Esophagus muscularis mucosa (tissue), 4 donors: ENCODE results near the gene RAI1. TPM values are rescaled to one million over a fixed set of nuclear protein-coding genes. Genes with fewer than 3 reads are reported as not detected.
"Not testable (repeated sequence)": the region's sequence is repeated elsewhere in the genome, so short reads cannot be mapped to it uniquely, and the experiment has no call there.

ENCODE experiments used
- DNase-seq: peaks from one replicate; pipeline ENCODE4 v3.0.0-alpha.2; 2017; ENCODE audit errors: extremely low spot score
- H3K27ac ChIP-seq, 4 donors: fragments of 200-600 bp; sonication (generic); replicated peaks in 1 of 4; 1 replicate in 3 of 4; 2 replicates in 1 of 4; pipeline ENCODE4 v1.5.1; 2016 to 2019; ENCODE audit warnings: mild to moderate bottlenecking in 1 of 4
- H3K27me3 ChIP-seq, 4 donors: fragments of 200-600 bp; sonication (generic); one replicate each; pipeline versions ENCODE4 v1.5.1 to v1.6.0; 2016 to 2019
- H3K36me3 ChIP-seq, 4 donors: fragments of 200-600 bp; sonication (generic); one replicate each; pipeline ENCODE4 v1.5.1; 2016 to 2019
- H3K4me1 ChIP-seq, 4 donors: fragments of 200-600 bp; sonication (generic); one replicate each; pipeline ENCODE4 v1.5.1; 2016 to 2019
- H3K4me3 ChIP-seq, 4 donors: fragments of 200-600 bp; sonication (generic); 1 replicate in 2 of 4; 2 replicates in 2 of 4; pipeline ENCODE4 v1.5.1; 2016 to 2019; ENCODE audit warnings: mild to moderate bottlenecking in 4 of 4, moderate library complexity in 1 of 4
- H3K9me3 ChIP-seq, 4 donors: fragments of 200-600 bp; sonication (generic); 1 replicate in 3 of 4; 2 replicates in 1 of 4; pipeline ENCODE4 v1.5.1; 2016 to 2019
- EP300 ChIP-seq: sonication (generic); formaldehyde crosslinking; IDR thresholded peaks from one replicate; pipeline ENCODE4 v1.6.1; 2017; ENCODE audit warnings: antibody characterized with exemption
- POLR2A ChIP-seq: fragments of 450-650 bp; IDR thresholded peaks from one replicate; pipeline ENCODE4 v1.6.1; 2017; ENCODE audit warnings: antibody characterized with exemption, moderate library complexity, mild to moderate bottlenecking, low read depth
- POLR2AphosphoS5 ChIP-seq, 2 donors: sonication (generic); formaldehyde crosslinking; IDR thresholded peaks; one replicate each; pipeline ENCODE4 v1.6.1; 2017; ENCODE audit warnings: antibody characterized with exemption in 2 of 2
- WGBS: methylation state at CpG from one replicate; pipeline ENCODE4 v1.1.5; 2018; 5-methylcytosine and 5-hydroxymethylcytosine counted together
- intact Hi-C: fragments of 100-400 bp; cut with DNase I; formaldehyde crosslinking; loops from one replicate; pipeline ENCODE4 v1.15.1; 2023
- total RNA-seq, 4 donors: library from RNA; depleted of rRNA; stranded (reverse); fragments of >200 nt; gene quantifications; one replicate each; pipeline versions ENCODE4 v1.1.0 to v1.2.1, GENCODE V29; 2016
- TF ChIP-seq, protein P1 (sequence below), 3 experiments: fragments of 200-600 bp in 2 of 3; fragments of 450-650 bp in 1 of 3; sonication (generic) in 2 of 3; IDR thresholded peaks; one replicate each; pipeline ENCODE4 v1.5.1; 2017 to 2019; ENCODE audit warnings: antibody characterized with exemption in 3 of 3, mild to moderate bottlenecking in 2 of 3, moderate library complexity in 1 of 3

RAI1 gene, protein sequence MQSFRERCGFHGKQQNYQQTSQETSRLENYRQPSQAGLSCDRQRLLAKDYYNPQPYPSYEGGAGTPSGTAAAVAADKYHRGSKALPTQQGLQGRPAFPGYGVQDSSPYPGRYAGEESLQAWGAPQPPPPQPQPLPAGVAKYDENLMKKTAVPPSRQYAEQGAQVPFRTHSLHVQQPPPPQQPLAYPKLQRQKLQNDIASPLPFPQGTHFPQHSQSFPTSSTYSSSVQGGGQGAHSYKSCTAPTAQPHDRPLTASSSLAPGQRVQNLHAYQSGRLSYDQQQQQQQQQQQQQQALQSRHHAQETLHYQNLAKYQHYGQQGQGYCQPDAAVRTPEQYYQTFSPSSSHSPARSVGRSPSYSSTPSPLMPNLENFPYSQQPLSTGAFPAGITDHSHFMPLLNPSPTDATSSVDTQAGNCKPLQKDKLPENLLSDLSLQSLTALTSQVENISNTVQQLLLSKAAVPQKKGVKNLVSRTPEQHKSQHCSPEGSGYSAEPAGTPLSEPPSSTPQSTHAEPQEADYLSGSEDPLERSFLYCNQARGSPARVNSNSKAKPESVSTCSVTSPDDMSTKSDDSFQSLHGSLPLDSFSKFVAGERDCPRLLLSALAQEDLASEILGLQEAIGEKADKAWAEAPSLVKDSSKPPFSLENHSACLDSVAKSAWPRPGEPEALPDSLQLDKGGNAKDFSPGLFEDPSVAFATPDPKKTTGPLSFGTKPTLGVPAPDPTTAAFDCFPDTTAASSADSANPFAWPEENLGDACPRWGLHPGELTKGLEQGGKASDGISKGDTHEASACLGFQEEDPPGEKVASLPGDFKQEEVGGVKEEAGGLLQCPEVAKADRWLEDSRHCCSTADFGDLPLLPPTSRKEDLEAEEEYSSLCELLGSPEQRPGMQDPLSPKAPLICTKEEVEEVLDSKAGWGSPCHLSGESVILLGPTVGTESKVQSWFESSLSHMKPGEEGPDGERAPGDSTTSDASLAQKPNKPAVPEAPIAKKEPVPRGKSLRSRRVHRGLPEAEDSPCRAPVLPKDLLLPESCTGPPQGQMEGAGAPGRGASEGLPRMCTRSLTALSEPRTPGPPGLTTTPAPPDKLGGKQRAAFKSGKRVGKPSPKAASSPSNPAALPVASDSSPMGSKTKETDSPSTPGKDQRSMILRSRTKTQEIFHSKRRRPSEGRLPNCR (N-terminal part only)
- total RNA-seq: 10 to 100 TPM; 18.7 to 41.3 (median 28.3) TPM

DNA sequence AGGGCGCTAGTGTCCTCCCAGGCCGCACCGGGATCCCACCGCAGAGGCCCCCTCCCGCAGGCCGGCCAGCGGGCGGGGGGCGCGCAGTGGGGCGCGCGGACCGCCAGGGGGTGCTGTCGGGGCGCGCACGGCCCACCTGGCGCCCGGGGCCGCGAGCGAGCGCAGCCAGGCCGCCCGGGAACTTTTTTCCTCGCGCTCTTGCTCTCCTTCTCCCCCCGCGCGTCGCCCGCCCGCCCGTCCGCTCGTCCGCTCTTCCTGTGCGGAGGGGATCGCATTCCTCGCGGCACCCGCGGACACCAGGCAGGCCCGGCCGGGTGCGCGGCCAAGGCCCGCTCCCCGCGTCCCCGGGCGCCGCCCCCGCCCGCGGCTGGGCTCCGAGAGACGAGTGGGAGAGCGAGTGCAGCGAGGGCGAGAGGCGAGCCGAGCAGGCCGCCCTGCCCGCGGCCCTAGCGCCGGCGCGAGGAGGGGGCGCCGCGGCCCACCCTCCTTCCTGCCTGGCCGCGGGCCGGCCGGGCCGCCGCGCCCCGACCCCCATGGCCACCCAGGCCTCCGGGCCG lies at the start of gene RAI1:
Gene RAI1, plus strand, starts transcription at position 272 of the 557 bp plus-strand sequence. CDS start 111,491 bp downstream, outside the sequence.
- H3K27me3 ChIP-seq: no peaks in the 10 kb centered on the region
- no peaks in the 10 kb centered on the region for H3K36me3 ChIP-seq
- intact Hi-C loops: loop anchor here (5.0 kb wide), 3 partner anchors 101 to 351 kb away; no protein-coding TSS in a partner anchor
- 0% methylated on average over 16 of the region's 84 CpGs for WGBS
- H3K27ac ChIP-seq: peak within 1 kb of the TSS; percentile 96 to 99 (median 98)
- TF ChIP-seq, protein P1, sequence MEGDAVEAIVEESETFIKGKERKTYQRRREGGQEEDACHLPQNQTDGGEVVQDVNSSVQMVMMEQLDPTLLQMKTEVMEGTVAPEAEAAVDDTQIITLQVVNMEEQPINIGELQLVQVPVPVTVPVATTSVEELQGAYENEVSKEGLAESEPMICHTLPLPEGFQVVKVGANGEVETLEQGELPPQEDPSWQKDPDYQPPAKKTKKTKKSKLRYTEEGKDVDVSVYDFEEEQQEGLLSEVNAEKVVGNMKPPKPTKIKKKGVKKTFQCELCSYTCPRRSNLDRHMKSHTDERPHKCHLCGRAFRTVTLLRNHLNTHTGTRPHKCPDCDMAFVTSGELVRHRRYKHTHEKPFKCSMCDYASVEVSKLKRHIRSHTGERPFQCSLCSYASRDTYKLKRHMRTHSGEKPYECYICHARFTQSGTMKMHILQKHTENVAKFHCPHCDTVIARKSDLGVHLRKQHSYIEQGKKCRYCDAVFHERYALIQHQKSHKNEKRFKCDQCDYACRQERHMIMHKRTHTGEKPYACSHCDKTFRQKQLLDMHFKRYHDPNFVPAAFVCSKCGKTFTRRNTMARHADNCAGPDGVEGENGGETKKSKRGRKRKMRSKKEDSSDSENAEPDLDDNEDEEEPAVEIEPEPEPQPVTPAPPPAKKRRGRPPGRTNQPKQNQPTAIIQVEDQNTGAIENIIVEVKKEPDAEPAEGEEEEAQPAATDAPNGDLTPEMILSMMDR (IDR thresholded peaks at IDR 0.05): peak; percentile 77 to 99 (median 94)
- peak; percentile 67 to 80 for TF ChIP-seq POLR2AphosphoS5 (IDR thresholded peaks at IDR 0.05)
- no peak for TF ChIP-seq EP300
- TF ChIP-seq POLR2A: no peak
- H3K9me3 ChIP-seq: no peaks in the 10 kb centered on the region
- H3K4me3 ChIP-seq: peak within 1 kb of the TSS; percentile 71 to 86 (median 84)
- no peak for DNase-seq
- peaks cover 29 to 48% (median 37%) of the 10 kb centered on the region in 4 donors for H3K4me1 ChIP-seq

DNA sequence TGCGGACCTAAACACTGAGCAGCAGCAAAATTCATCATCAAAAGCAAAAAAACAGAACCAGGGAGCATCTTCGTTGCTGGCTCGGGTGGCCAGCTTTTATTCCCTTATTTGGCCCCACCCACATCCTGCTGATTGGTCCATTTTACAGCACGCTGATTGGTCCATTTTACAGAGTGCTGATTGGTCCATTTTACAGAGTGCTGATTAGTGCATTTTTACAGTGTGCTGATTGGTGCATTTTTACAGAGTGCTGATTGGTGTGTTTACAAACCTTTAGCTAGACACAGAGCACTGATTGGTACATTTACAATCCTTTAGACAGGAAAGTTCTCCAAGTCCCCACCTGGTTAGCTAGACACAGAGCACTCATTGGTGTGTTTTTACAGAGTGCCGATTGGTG lies 48.6 kb upstream of the RAI1 start:
- H3K4me3 ChIP-seq, intact Hi-C loops: not testable (repeated sequence)
- WGBS: 83% methylated on average over 5 of the region's 5 CpGs

DNA sequence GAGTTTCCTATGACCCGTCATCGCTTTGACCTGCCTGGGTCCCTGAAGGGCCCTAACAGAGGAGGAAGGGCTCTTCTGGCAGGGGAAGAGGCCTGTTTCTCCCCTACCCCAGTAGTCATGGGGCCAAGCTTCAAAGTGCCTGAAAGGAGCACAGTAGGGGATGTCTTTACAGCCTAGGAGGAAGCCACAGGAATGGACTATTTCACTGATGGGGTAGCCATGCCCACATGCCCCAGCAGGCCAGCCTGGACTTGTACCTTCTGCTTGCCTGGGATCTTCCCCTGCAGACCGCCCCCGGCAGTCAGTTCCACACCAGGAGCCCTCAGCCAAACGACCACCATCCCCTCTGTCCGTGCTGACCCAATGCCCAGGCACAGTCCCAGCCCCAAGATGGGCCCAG lies 47.9 kb upstream of the RAI1 start:
- Histone ChIP-seq H3K9me3 (no peaks in the 10 kb centered on the region), H3K27me3 (peaks cover 0 to 16% (median 0%) of the 10 kb centered on the region in 4 donors), H3K4me3 (no peak overlapping the region), H3K4me1 (peaks cover 0 to 5% (median 0%) of the 10 kb centered on the region in 4 donors), H3K27ac (no peak overlapping the region), H3K36me3 (no peaks in the 10 kb centered on the region)
- WGBS: 92% methylated on average over 4 of the region's 6 CpGs
- DNase-seq: no peak
- TF ChIP-seq EP300 (no peak), POLR2A (no peak), POLR2AphosphoS5 (IDR thresholded peaks at IDR 0.05) (no peak)
- TF ChIP-seq, protein P1 (IDR thresholded peaks at IDR 0.05): no peak
- intact Hi-C loops: no loop called here

More for the DNA sequence above, 48.6 kb upstream of the RAI1 start:
- H3K4me1 ChIP-seq, DNase-seq, H3K36me3 ChIP-seq, H3K27ac ChIP-seq, H3K9me3 ChIP-seq: not testable (repeated sequence)
- H3K27me3 ChIP-seq: peaks cover 0 to 16% (median 0%) of the 10 kb centered on the region in 4 donors

DNA sequence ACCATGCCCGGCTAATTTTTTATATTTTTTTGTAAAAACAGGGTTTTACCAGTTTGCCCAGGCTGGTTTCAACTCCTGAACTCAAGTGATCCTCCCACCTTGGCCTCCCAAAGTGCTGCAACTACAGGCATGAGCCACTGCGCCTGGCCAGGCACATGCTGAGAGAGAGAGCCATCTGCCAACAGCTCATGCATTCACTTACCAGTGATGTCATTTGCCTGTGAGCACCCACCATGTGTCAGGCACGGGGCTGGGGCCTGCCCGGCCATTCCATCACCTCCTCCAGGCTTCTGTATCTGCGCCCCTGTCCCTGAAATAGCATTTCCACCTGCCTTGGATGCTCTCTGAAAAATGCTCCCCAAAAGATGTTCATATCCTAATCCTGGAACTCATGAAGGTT lies 46.1 kb upstream of the RAI1 start:
- intact Hi-C loops: no loop called here
- no peaks in the 10 kb centered on the region for H3K36me3 ChIP-seq
- TF ChIP-seq, protein P1 (IDR thresholded peaks at IDR 0.05): no peak
- TF ChIP-seq EP300: no peak
- TF ChIP-seq POLR2A: no peak
- TF ChIP-seq POLR2AphosphoS5 (IDR thresholded peaks at IDR 0.05): no peak
- no peak overlapping the region for H3K4me3 ChIP-seq
- H3K9me3 ChIP-seq: no peaks in the 10 kb centered on the region
- peaks cover 0 to 5% (median 0%) of the 10 kb centered on the region in 4 donors for H3K4me1 ChIP-seq
- no peak overlapping the region for H3K27ac ChIP-seq
- DNase-seq: no peak
- WGBS: 81% methylated on average over 5 of the region's 5 CpGs
- peaks cover 0 to 16% (median 0%) of the 10 kb centered on the region in 4 donors for H3K27me3 ChIP-seq

DNA sequence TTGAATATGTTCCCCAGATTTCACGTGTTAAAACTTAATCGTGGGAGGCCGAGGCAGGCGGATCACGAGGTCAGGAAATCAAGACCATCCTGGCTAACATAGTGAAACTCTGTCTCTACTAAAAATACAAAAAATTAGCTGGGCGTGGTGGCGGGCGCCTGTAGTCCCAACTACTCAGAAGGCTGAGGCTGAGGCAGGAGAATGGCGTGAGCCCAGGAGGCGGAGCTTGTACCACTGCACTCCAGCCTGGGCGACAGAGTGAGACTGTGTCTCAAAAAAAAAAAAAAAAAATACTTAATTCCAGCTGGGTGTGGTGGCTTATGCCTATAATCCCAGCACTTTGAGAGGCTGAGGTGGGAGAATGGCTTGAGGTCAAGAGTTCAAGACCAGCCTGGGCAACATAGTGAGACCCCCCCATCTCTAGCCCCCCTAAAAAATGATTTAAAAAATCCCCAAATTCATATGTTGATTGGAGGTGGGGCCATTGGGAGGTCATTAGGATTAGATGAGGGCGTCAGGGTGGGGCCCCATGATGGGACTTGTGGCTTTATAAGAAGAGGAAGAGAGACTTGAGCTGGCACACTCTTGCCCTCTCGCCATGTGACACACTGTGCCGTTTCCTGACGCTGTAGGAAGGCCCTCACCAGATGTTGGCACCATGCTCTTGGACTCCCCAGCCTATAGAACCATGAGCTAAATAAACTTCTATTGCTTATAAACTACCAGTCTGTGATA lies 45.6 kb upstream of the RAI1 start:
- H3K4me3 ChIP-seq, H3K36me3 ChIP-seq, H3K4me1 ChIP-seq, DNase-seq, H3K9me3 ChIP-seq, H3K27ac ChIP-seq, intact Hi-C loops: not testable (repeated sequence)
- WGBS: 83% methylated on average over 15 of the region's 15 CpGs
- H3K27me3 ChIP-seq: peaks cover 0 to 16% (median 0%) of the 10 kb centered on the region in 4 donors
